Fibroblast of villous mesenchyme (primary cell): ENCODE data around the gene NUTM2B. TPM values are rescaled to one million over a fixed set of nuclear protein-coding genes. Genes with fewer than 3 reads are reported as not detected.
"Not testable (repeated sequence)": the region's sequence is repeated elsewhere in the genome, so short reads cannot be mapped to it uniquely, and the experiment has no call there.

Experiments used
- DNase-seq: peaks from one replicate; pipeline ENCODE4 v3.0.0-alpha.2; 2010; ENCODE audit warnings: low read depth
- H3K4me3 ChIP-seq: 2 replicates; pipeline ENCODE4 v1.5.1; 2011; ENCODE audit warnings: low read depth, mild to moderate bottlenecking, low read length
- total RNA-seq: library from RNA; depleted of rRNA; stranded (reverse); fragments of >200 nt; gene quantifications from 2 replicates; pipeline ENCODE4 v1.2.3, GENCODE V29; 2012

NUTM2B gene
- total RNA-seq, 1 donor: 0.43 TPM

DNA sequence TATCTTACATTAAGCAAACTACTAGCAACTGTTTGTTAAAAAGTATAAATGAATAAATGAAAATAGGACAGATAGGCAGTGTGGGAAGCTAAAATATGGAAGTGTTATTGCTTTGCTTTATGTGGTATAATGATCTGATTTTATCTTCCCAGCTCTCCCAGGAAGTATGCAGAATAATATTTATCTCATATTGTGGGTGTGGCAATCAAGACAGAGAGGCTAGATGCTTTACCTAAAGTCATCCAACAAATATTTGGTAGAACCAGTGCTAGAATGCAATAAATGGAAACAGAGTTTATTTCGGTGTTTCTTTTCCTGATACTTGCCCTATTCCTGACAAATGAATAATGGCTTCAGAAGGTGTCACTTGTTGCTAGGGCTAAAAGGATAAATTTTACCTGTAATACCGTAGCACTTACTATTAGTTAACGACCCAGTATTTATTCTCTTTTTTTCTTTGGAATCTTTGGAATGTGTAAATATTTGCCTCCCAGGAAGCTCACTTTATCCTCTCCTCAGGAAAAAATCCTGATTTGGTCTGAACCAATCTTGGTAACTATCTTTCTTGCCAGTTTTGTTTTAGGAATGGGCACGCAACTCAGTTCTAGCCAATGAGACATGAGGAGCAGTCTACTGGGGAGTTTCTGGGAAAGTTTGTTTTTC, 14.0 kb downstream of the NUTM2B start:
- DNase-seq, H3K4me3 ChIP-seq: not testable (repeated sequence)

DNA sequence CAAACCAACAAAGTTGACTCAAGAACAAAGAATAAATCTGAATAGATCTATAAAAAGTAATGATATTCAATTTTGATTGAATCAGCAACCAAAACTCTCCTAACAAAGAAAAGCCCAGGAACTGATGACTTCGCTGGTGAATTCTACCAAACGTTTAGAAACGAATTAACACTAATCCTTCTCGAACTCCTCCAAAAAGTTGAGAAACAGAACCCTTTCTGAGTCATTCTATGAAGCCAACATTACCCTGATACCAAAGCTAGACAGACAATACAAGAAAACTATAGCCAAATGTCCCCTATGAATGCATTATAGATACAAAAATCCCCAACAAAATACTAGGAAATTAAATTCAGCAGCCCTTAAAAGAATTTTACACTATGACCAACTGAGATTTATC, 17.0 kb downstream of the NUTM2B start:
- not testable (repeated sequence) for H3K4me3 ChIP-seq, DNase-seq

DNA sequence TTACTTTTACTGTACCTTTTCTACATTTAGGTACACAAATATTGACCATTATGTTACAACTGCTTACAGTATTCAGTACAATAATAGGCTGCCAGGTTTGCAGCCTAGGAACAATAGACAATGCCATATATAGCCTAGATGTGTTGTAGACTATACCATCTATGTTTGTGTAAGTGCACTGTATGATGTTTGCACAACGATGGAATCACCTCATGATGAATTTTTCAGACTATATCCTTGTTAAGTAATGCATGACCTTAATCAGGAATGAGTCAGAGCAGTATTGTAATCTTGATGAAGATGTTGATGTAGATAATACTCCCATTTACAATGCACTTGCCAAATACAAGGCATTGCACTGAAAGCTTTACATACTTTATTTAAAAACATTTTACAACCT, 23.6 kb downstream of the NUTM2B start:
- peak; percentile 6 for DNase-seq
- H3K4me3 ChIP-seq: not testable (repeated sequence)

DNA sequence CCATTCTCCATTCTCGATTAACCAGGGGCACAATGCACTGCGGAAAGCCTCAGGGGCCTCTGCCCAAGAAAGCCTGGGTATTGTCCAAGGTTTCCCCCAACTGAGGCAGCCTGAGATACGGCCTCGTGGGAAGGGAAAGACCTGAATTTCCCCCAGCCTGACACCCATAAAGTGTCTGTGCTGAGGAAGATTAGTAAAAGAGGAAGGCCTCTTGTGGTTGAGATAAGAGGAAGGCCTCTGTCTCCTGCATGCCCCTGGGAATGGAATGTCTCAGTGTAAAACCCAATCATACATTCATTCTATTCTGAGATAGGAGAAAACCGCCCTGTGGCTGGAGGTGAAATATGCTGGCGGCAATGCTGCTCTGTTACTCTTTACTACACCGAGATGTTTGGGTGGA, 41.8 kb downstream of the NUTM2B start:
- peak; percentile 22 for DNase-seq
- not testable (repeated sequence) for H3K4me3 ChIP-seq

GRCh38 chr10:79748510-79748909, 45.5 kb downstream of the NUTM2B start:
- not testable (repeated sequence) for DNase-seq, H3K4me3 ChIP-seq

GRCh38 chr10:79753601-79754000, 50.6 kb downstream of the NUTM2B start:
- H3K4me3 ChIP-seq, DNase-seq: not testable (repeated sequence)

GRCh38 chr10:79758297-79758993, 55.4 kb downstream of the NUTM2B start:
- peak; percentile 2 for DNase-seq
- not testable (repeated sequence) for H3K4me3 ChIP-seq

Other genes starting within 250 kb of the NUTM2B start
- gene EIF5AL1, start 190.7 kb upstream of the NUTM2B start, total RNA-seq: 0.64 and 0.86 TPM in 2 replicates
- gene SFTPA2, start 142.8 kb upstream of the NUTM2B start, total RNA-seq: not detected in 2 replicates
- gene SFTPA1, start 92.3 kb upstream of the NUTM2B start, total RNA-seq: not detected in 2 replicates
- under 0.01 TPM in 1 of 2 replicates, not detected in the other for gene NUTM2E, start 123.5 kb downstream of the NUTM2B start, total RNA-seq
- not detected in 2 replicates for gene SFTPD, start 245.9 kb downstream of the NUTM2B start, total RNA-seq